A549 treated with AZD9567 at 1 μM for 4 hours (cell line): Measurements from ENCODE around the gene SOCS6. TPM values are rescaled to one million over a fixed set of nuclear protein-coding genes. Genes with fewer than 3 reads are reported as not detected.

Experiments used
- total RNA-seq: library from RNA; stranded (reverse); fragments of 200-300 nt; extraction: Qiagen RNA extraction; gene quantifications from 5 replicates; pipeline ENCODE4 v1.2.3, GENCODE V29; 2022; ENCODE audit not compliant: insufficient read depth

The SOCS6 gene
- total RNA-seq, result 21.7 to 29.0 TPM (median 27.2 TPM) in 5 replicates

DNA sequence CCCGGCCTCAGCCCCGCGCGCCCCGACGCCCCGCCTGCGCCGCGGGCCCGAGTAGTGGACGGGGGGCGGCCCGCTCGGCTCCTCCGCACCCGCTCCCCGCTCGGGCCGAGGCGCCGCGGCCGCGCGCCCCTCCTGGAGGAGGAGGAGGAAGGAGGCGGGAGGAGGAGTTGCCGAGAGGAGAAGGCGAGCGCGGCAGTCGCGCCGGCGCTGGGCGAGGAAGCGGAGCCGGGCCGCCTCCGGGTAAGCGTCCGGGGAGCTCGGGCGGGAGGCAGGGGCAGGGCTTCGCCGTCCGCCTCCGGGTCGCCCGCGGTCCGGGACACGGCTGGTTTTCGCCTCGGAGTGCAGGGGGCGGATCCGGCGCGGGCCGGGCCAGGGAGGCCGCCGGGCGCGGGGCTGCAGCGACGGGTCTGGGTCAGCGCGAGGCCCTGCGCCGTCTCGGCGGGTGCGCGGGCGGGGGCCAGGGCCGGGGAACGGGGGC is at the start of gene SOCS6:
Gene SOCS6, plus strand, starts transcription at position 195 of the 478 bp plus-strand sequence. CDS start 35,624 bp downstream, outside the sequence.

Other genes starting within 250 kb of the SOCS6 start
- 3.5 to 7.3 TPM (median 5.2 TPM) in 5 replicates for gene RTTN, start 83.4 kb upstream of the SOCS6 start, total RNA-seq